Ascending aorta (tissue), 2 donors: ENCODE measurements around the gene ARFRP1. TPM values are rescaled to one million over a fixed set of nuclear protein-coding genes. Genes with fewer than 3 reads are reported as not detected.

Source experiments
- DNase-seq, 2 donors: peaks; one replicate each; pipeline ENCODE4 v3.0.0-alpha.2; 2019; ENCODE audit warnings: low spot score in 2 of 2
- H3K27ac ChIP-seq, 2 donors: fragments of 200-600 bp; sonication (generic); one replicate each; pipeline ENCODE4 v1.5.1; 2016 to 2017; ENCODE audit warnings: mild to moderate bottlenecking in 1 of 2
- H3K27me3 ChIP-seq: fragments of 200-600 bp; sonication (generic); one replicate; pipeline ENCODE4 v1.5.1; 2017
- H3K36me3 ChIP-seq, 2 donors: fragments of 200-600 bp; sonication (generic); one replicate each; pipeline ENCODE4 v1.5.1; 2016
- H3K4me1 ChIP-seq, 2 donors: fragments of 200-600 bp; sonication (generic); one replicate each; pipeline ENCODE4 v1.5.1; 2016 to 2017; ENCODE audit warnings: mild to moderate bottlenecking in 1 of 2
- H3K4me3 ChIP-seq, 2 donors: fragments of 200-600 bp; sonication (generic); one replicate each; pipeline ENCODE4 v1.5.1; 2016 to 2017; ENCODE audit warnings: mild to moderate bottlenecking in 1 of 2
- H3K9me3 ChIP-seq, 2 donors: fragments of 200-600 bp; sonication (generic); one replicate each; pipeline ENCODE4 v1.5.1; 2016
- intact Hi-C: fragments of 100-400 bp; cut with DNase I; formaldehyde crosslinking; loops from one replicate; pipeline ENCODE4 v1.15.1; 2023
- total RNA-seq: library from RNA; depleted of rRNA; stranded (reverse); fragments of >200 nt; gene quantifications from one replicate; pipeline ENCODE4 v1.1.0, GENCODE V29; 2016
- TF ChIP-seq, protein P1 (sequence below), 3 experiments: fragments of 200-600 bp in 2 of 3; fragments of 450-650 bp in 1 of 3; sonication (generic) in 2 of 3; IDR thresholded peaks; one replicate each; pipeline ENCODE4 v1.5.1; 2016 to 2019; ENCODE audit warnings: antibody characterized with exemption in 3 of 3, mild to moderate bottlenecking in 1 of 3, moderate library complexity in 1 of 3

Gene ARFRP1
- total RNA-seq, 1 donor from 2014 or later = 50.8 TPM

DNA sequence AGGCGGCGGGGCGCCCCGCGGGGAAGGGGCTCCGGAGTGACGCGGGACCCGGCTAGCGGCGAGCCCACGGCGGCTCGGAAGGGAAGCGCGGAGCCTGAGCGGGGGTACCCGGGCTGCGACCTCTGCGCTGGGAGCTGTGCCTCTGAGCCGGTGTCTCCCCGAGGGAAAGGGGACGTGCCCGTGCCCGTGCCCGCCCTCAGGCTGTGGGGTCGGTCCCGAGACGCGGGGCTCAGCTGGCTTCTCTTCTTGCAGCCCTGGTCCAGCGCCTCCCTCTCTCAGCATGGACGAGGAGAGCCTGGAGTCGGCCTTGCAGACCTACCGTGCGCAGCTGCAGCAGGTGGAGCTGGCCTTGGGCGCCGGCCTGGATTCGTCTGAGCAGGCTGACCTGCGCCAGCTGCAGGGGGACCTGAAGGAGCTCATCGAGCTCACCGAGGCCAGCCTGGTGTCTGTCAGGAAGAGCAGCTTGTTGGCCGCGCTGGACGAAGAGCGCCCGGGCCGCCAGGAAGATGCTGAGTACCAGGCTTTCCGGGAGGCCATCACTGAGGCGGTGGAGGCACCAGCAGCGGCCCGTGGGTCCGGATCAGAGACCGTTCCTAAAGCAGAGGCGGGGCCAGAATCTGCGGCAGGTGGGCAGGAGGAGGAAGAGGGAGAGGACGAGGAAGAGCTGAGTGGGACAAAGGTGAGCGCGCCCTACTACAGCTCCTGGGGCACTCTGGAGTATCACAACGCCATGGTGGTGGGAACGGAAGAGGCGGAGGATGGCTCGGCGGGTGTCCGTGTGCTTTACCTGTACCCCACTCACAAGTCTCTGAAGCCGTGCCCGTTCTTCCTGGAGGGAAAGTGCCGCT, 749 bp upstream of the ARFRP1 start:
- Histone ChIP-seq H3K27ac (peak overlapping the region; percentile 86 to 94), H3K4me1 (peaks cover 6 to 14% of the 10 kb centered on the region in 2 donors), H3K4me3 (peak overlapping the region; percentile 80 to 88), H3K27me3 (no peaks in the 10 kb centered on the region), H3K9me3 (no peaks in the 10 kb centered on the region), H3K36me3 (peaks cover 32 to 51% of the 10 kb centered on the region in 2 donors)
- intact Hi-C loops = loop anchor here (2.0 kb wide), 1 partner anchor 30 kb away; the partner anchor contains the start of gene SLC2A4RG
- DNase-seq = no peak
- TF ChIP-seq, protein P1, sequence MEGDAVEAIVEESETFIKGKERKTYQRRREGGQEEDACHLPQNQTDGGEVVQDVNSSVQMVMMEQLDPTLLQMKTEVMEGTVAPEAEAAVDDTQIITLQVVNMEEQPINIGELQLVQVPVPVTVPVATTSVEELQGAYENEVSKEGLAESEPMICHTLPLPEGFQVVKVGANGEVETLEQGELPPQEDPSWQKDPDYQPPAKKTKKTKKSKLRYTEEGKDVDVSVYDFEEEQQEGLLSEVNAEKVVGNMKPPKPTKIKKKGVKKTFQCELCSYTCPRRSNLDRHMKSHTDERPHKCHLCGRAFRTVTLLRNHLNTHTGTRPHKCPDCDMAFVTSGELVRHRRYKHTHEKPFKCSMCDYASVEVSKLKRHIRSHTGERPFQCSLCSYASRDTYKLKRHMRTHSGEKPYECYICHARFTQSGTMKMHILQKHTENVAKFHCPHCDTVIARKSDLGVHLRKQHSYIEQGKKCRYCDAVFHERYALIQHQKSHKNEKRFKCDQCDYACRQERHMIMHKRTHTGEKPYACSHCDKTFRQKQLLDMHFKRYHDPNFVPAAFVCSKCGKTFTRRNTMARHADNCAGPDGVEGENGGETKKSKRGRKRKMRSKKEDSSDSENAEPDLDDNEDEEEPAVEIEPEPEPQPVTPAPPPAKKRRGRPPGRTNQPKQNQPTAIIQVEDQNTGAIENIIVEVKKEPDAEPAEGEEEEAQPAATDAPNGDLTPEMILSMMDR (IDR thresholded peaks at IDR 0.05) = no peak

DNA sequence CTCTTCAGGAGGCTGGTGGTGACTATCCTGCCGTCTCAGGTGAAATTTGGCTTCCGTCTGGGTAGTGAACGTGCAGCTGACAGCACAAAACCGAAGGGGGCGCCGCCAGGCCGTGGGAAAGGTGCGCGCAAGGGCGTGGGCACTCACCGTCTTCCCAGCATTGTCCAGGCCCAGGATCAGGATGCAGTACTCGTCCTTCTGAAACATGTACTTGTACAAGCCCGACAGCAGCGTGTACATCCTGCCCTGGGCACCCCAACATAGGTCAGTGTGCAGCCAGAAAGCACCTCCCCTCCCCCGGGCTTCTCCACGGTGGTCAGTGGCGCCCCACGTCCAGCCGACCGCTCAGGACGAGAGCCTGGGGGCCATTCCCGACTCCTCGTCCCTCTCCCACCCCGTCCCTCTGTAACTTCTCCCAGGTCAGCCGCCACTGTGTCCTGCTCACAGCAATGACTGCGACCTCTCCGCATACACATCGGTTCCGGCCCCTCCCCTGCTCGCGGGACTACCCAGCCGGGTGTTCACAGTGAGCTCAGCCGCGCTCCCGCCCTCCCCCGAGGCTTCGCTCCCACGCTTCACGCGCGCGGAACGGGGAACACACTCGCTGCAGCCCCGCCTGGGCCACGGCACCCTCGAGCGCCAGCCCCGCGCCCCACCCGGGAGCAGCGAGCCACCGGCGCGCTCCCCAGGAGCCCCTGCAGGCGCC, 771 bp downstream of the ARFRP1 start:
- TF ChIP-seq, protein P1 (IDR thresholded peaks at IDR 0.05) = no peak
- DNase-seq = peak in 1 of 2 donors; percentile 70
- H3K36me3 ChIP-seq = peaks cover 32 to 38% of the 10 kb centered on the region in 2 donors
- no peaks in the 10 kb centered on the region for H3K27me3 ChIP-seq
- H3K4me1 ChIP-seq = peaks cover 6 to 14% of the 10 kb centered on the region in 2 donors
- H3K4me3 ChIP-seq = peak overlapping the region; percentile 80 to 88
- peak overlapping the region; percentile 86 to 94 for H3K27ac ChIP-seq
- intact Hi-C loops = loop anchor here (1.0 to 2.0 kb wide), 2 partner anchors 24 to 49 kb away; partner anchors contain the start of gene RTEL1
- no peaks in the 10 kb centered on the region for H3K9me3 ChIP-seq

DNA sequence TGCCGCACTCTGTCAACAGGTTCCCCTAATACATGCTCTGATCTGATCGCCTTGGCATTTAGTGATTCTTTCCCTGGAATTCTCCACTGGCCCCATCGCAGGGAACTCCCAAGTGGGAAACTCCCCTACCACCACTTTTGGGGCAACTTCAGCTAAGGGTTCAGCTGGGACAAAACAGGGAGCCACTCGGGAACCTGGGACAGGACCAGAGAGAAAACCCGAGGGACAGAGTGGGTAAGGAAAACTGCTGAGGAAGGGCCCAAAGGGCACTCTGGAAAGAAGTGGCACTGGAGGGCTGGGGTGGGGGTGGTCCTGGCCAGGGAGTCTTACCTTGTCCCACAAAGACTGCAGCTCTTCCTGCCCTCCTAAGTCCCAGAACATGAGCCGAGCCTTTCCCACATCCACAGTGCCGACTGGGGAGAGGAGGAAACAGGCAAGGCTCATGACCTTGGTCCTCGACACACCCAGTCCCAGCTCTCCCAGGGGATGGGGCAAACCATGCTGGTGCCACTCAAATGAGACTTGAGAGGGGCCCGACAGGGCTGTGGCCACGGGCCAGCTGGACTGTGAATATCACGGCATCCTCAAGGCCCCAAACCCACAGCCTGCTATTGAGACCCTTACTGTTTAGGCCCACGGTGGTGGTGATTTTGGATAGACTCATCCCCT, 1.6 kb downstream of the ARFRP1 start:
- intact Hi-C loops = loop anchor here (2.0 kb wide), 1 partner anchor 23 kb away; no protein-coding TSS in a partner anchor
- peaks cover 6 to 14% of the 10 kb centered on the region in 2 donors for H3K4me1 ChIP-seq
- peak overlapping the region; percentile 86 to 94 for H3K27ac ChIP-seq

DNA sequence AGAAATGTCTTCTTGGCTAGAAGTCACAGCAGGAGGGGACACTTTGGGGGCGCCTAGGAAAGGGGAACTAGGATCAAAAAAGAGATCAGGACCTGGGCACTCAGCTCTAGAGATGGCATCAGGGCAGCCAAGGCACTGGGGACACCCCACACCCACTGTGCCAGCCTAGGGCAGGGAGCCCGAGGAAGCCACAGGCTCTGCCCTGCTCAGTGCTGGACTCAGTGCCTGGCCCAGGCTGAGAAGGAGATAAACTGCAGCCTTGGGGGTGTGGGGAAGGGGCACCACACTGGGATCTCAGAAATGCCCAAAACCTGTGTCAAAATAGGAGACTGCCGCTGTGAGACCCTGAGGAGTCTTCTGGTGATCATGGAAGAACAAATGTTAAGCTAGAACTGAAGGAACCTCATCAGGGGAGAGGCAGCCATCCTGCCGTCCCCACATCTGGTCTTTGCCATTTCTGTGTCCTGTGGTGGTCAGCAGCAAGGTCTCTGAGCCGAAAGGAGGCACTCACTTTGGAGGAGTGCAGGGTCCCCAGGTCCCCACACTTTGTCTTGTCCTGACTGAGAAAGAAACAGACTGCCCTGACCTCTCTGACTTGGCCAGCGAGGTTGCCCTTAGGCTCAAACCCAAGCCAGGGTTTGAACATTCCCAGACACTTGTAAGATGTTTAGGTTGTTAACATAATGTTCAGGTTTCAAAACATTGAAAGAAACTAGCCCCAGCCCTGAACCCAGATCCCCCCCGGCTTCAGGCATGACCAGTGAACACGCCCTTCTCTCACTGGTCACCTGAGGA, 2.3 kb downstream of the ARFRP1 start:
- TF ChIP-seq, protein P1 (IDR thresholded peaks at IDR 0.05) = no peak
- Histone ChIP-seq H3K9me3 (no peaks in the 10 kb centered on the region), H3K27me3 (no peaks in the 10 kb centered on the region), H3K4me1 (peaks cover 6 to 14% of the 10 kb centered on the region in 2 donors), H3K27ac (no peak overlapping the region), H3K4me3 (no peak overlapping the region), H3K36me3 (peaks cover 30 to 36% of the 10 kb centered on the region in 2 donors)
- DNase-seq = peak in 1 of 2 donors; percentile 59
- intact Hi-C loops = loop anchor here (2.0 kb wide), 1 partner anchor 23 kb away; no protein-coding TSS in a partner anchor

More for the DNA sequence above, 1.6 kb downstream of the ARFRP1 start:
- TF ChIP-seq, protein P1 (IDR thresholded peaks at IDR 0.05) = no peak
- Histone ChIP-seq H3K4me3 (peak overlapping the region in 1 of 2 donors; percentile 80), H3K27me3 (no peaks in the 10 kb centered on the region), H3K36me3 (peaks cover 30 to 36% of the 10 kb centered on the region in 2 donors), H3K9me3 (no peaks in the 10 kb centered on the region)
- peak in 1 of 2 donors; percentile 58 for DNase-seq
